ENCODE measurements around the gene ACSL5.

- no peak for TF ChIP-seq CTCF (optimal IDR thresholded peaks at IDR 0.05 in 1 of 3, IDR thresholded peaks at IDR 0.05 in 1 of 3, conservative IDR thresholded peaks at IDR 0.05 in 1 of 3; ENCODE audit: extremely low read depth in 1 of 3, insufficient read depth in 2 of 3, low read length in 3 of 3)
- TF ChIP-seq EZH2 (IDR thresholded peaks at IDR 0.05; ENCODE audit: low read length) = no peak
Observed at GRCh38 chr10:112369495-112370423, 4.2 kb upstream of the ACSL5 start.

All from keratinocyte (primary cell).